Cardiac fibroblast (primary cell): Measurements from ENCODE around the gene COL6A3.

Experiments
- DNase-seq, 2 donors: peaks; one replicate each; pipeline versions ENCODE4 v3.0.0 to v3.0.0-alpha.2; 2010; ENCODE audit warnings: low read depth in 2 of 2
- H3K4me3 ChIP-seq, 2 donors: replicated peaks in 1 of 2; 1 replicate in 1 of 2; 2 replicates in 1 of 2; pipeline ENCODE4 v1.5.1; 2011; ENCODE audit warnings: low read depth in 2 of 2, low read length in 2 of 2, mild to moderate bottlenecking in 2 of 2, moderate library complexity in 1 of 2
- TF ChIP-seq, protein P1 (sequence below): IDR thresholded peaks from one replicate; pipeline ENCODE4 v1.5.1; 2011; ENCODE audit warnings: low read depth, mild to moderate bottlenecking, low read length, inconsistent platforms

The COL6A3 gene

DNA sequence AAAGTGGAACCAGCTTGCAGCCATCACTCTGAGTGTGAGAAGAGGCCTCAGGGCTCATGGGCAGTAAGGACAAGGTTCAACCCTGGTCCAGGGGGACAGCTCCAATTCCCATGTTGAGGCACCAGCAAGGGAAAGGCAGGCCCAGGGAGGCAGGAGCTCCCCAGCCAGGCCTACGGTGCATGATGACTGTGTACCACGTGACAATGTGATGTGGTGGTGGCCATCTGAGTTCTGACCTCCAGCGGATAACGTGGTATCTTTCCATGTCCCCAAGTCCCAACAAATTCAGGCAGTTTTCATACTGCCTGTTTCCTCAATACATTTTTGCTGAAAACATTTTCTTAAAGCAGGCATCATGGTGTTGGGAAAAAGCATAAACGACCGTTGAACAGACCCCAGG is 36.1 kb upstream of the COL6A3 start:
- TF ChIP-seq, protein P1, sequence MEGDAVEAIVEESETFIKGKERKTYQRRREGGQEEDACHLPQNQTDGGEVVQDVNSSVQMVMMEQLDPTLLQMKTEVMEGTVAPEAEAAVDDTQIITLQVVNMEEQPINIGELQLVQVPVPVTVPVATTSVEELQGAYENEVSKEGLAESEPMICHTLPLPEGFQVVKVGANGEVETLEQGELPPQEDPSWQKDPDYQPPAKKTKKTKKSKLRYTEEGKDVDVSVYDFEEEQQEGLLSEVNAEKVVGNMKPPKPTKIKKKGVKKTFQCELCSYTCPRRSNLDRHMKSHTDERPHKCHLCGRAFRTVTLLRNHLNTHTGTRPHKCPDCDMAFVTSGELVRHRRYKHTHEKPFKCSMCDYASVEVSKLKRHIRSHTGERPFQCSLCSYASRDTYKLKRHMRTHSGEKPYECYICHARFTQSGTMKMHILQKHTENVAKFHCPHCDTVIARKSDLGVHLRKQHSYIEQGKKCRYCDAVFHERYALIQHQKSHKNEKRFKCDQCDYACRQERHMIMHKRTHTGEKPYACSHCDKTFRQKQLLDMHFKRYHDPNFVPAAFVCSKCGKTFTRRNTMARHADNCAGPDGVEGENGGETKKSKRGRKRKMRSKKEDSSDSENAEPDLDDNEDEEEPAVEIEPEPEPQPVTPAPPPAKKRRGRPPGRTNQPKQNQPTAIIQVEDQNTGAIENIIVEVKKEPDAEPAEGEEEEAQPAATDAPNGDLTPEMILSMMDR = no peak
- no peak for DNase-seq
- no peak overlapping the region for H3K4me3 ChIP-seq

DNA sequence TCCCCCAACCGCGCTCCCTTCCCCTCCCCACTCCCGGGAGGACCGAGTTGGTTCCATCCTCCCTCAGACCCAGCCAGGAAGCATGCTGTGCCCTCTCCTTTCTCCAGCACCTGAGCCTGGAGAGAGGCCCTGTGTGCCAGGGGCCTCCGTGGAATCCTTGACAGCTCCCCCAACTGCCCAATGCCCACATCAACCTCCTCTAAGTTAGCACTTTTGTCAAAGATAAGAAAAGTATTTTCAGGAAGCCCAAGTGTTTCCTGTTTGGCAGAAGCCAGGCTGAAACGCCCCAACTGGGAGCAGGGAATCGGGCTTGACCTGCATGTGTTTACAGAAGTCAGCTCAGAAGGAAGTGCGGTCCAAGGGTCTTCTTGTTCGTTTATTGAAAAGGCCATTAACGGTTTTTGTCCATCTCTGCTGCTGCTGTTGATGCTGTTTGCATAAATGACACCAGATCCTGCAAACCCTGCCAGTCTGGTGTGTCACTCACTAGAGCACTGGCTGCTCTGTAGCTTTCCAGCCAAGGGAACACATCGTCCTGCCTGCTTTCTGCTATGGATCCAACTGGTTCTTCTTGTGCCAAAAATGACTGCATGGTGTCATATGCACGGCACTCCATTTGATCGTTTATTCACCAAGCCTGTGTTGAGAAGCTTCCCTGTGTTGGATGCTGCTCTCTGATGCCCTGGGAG is 35.4 kb upstream of the COL6A3 start:
- DNase-seq = peak; percentile 60 to 79
- peak overlapping the region in 1 of 2 donors; percentile 9 for H3K4me3 ChIP-seq
- TF ChIP-seq, protein P1 = no peak

DNA sequence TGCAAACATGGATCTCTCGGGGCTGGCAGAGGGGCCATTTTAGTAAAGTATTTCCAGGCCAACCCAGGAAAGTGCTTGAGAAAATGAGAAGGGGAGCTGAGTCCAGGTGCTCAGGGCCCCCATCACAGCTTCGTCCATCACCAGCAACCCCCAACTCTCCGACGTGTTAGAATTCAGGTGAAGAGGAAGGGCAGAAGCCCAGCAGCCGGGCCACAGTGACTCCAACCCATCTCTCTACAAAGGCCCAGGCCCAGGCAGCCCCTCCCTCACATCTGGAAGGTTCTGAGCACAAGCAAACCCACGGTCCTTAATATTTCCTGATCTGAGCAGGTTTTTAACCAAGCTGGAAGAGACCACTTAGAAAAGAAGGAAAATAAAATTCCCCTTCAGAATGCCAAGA is 34.7 kb upstream of the COL6A3 start:
- TF ChIP-seq, protein P1 = no peak
- no peak for DNase-seq
- no peak overlapping the region for H3K4me3 ChIP-seq

DNA sequence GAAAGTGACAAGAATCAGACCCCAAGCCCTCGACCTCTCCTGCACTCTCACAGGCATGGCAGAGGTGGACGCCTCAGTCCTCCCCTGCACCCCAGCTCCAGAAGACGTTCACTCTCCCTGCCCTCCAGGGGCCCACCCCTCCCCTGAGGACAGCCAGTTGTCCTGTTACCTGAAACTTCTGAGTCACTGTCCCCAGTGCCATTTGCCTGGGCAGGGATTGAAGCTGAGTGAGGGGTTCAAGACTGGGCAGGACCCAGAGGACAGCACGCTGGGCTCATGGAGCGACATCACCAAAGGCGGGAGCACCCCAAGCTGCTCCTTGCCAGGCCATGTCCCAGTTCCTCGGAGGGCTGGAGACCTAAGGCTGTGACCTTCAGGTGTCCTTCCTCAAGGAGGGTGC is 34.2 kb upstream of the COL6A3 start:
- no peak for DNase-seq
- TF ChIP-seq, protein P1 = no peak
- no peak overlapping the region for H3K4me3 ChIP-seq

DNA sequence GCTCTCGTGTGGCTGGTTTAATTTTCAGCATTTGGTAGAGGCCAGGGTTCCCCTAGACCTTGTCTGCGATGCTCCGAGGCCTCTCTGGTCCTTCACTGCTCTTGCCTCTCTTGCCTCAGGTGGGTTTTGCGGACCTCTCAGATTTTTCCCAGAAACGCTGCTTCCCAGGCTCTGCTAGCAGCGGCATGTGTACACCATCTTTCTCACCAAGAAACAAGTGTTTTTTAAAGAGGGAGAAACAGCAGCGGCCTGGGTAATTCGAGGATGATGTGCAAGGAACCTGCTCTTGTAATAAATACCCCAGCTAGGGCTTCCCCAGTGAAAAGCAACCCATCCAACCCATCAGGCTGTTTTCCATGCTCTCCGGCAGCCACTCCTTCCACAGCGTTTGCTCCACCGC is 33.5 kb upstream of the COL6A3 start:
- TF ChIP-seq, protein P1 = no peak

DNA sequence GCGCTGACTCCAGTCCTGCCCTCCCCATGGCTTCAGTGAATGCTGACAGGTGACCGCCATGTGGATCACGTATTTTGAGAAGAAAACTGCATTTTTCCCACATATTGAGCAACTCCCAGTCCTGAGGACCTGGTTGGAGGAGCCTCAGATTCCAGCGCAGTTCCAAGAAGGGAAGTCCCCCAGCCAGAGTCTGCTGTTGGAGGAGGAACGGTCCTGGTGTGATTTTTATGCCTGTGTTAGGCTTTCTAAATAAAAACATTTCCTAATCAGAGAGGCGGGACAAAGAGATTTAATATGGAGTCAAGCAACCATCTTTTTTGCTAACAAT is 32.3 kb upstream of the COL6A3 start:
- peak; percentile 18 to 70 for DNase-seq
- H3K4me3 ChIP-seq = no peak overlapping the region
- TF ChIP-seq, protein P1 = no peak

More for the DNA sequence above, 33.5 kb upstream of the COL6A3 start:
- H3K4me3 ChIP-seq = no peak overlapping the region
- DNase-seq = no peak
